ENCODE results near the gene BASP1.

The BASP1 gene

GRCh38 chr5:17213938-17214337 is 3.5 kb upstream of the BASP1 start:
- Histone ChIP-seq H3K9me3 (ENCODE audit: control insufficient read depth, insufficient read depth, low read depth, low read length) (no peaks in the 10 kb centered on the region), H3K36me3 (ENCODE audit: control insufficient read depth in 2 of 2, insufficient read depth in 1 of 2, low read length in 2 of 2) (no peaks in the 10 kb centered on the region), H3K27ac (ENCODE audit: extremely low read depth, low read depth, low read length) (no peak overlapping the region), H3K4me1 (ENCODE audit: control insufficient read depth, insufficient read depth, low read length) (peaks cover 4% of the 10 kb centered on the region; the same call in 1 of the 2 replicates), H3K4me3 (ENCODE audit: low read depth, low read length) (no peak overlapping the region)
- POLR2A ChIA-PET, result no interaction called here
- CTCF ChIA-PET, result interaction anchor here (1.0 to 3.1 kb wide), 5 partner anchors 11 to 1101 kb away, joined by 3 to 22 read pairs (median 5); no protein-coding TSS in a partner anchor
- TF ChIP-seq PBX3 (CRISPR knock-in tag; IDR thresholded peaks at IDR 0.05), result no peak
- TF ChIP-seq, protein P1, sequence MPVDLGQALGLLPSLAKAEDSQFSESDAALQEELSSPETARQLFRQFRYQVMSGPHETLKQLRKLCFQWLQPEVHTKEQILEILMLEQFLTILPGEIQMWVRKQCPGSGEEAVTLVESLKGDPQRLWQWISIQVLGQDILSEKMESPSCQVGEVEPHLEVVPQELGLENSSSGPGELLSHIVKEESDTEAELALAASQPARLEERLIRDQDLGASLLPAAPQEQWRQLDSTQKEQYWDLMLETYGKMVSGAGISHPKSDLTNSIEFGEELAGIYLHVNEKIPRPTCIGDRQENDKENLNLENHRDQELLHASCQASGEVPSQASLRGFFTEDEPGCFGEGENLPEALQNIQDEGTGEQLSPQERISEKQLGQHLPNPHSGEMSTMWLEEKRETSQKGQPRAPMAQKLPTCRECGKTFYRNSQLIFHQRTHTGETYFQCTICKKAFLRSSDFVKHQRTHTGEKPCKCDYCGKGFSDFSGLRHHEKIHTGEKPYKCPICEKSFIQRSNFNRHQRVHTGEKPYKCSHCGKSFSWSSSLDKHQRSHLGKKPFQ (tag by site-specific recombination; IDR thresholded peaks at IDR 0.05), result no peak
- TF ChIP-seq ZNF350 (tag by site-specific recombination; IDR thresholded peaks at IDR 0.05), result no peak
- TF ChIP-seq ZNF792 (tag by site-specific recombination; IDR thresholded peaks at IDR 0.05), result no peak
- TF ChIP-seq ZBTB49 (tag by site-specific recombination; IDR thresholded peaks at IDR 0.05; ENCODE audit: low read depth), result no peak
- TF ChIP-seq ZNF747 (tag by site-specific recombination; IDR thresholded peaks at IDR 0.05), result no peak
- TF ChIP-seq, protein P2, sequence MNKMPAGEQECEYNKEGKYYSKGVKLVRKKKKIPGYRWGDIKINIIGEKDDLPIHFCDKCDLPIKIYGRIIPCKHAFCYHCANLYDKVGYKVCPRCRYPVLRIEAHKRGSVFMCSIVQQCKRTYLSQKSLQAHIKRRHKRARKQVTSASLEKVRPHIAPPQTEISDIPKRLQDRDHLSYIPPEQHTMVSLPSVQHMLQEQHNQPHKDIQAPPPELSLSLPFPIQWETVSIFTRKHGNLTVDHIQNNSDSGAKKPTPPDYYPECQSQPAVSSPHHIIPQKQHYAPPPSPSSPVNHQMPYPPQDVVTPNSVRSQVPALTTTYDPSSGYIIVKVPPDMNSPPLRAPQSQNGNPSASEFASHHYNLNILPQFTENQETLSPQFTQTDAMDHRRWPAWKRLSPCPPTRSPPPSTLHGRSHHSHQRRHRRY (tag by site-specific recombination; IDR thresholded peaks at IDR 0.05), result no peak
- no peak for TF ChIP-seq ZSCAN30 (tag by site-specific recombination; IDR thresholded peaks at IDR 0.05)
- TF ChIP-seq ZNF19 (tag by site-specific recombination; IDR thresholded peaks at IDR 0.05; ENCODE audit: low read depth), result no peak
- TF ChIP-seq ZBTB17 (tag by site-specific recombination; IDR thresholded peaks at IDR 0.05), result no peak
- TF ChIP-seq REPIN1 (tag by site-specific recombination; IDR thresholded peaks at IDR 0.05; ENCODE audit: low read depth), result no peak

- TF ChIP-seq ZNF423 (tag by site-specific recombination; IDR thresholded peaks at IDR 0.05), result no peak
- no peak for TF ChIP-seq SALL2 (tag by site-specific recombination; IDR thresholded peaks at IDR 0.05; ENCODE audit: borderline replicate concordance)
- TF ChIP-seq ZNF660 (tag by site-specific recombination; IDR thresholded peaks at IDR 0.05), result no peak
- TF ChIP-seq, protein P3, sequence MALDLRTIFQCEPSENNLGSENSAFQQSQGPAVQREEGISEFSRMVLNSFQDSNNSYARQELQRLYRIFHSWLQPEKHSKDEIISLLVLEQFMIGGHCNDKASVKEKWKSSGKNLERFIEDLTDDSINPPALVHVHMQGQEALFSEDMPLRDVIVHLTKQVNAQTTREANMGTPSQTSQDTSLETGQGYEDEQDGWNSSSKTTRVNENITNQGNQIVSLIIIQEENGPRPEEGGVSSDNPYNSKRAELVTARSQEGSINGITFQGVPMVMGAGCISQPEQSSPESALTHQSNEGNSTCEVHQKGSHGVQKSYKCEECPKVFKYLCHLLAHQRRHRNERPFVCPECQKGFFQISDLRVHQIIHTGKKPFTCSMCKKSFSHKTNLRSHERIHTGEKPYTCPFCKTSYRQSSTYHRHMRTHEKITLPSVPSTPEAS (tag by site-specific recombination; IDR thresholded peaks at IDR 0.05), result no peak
- TF ChIP-seq ZNF211 (tag by site-specific recombination; IDR thresholded peaks at IDR 0.05; ENCODE audit: low read depth), result no peak
- no peak for TF ChIP-seq ZNF146 (tag by site-specific recombination; IDR thresholded peaks at IDR 0.05)
- no peak for TF ChIP-seq ZNF639 (tag by site-specific recombination; IDR thresholded peaks at IDR 0.05)
- no peak for TF ChIP-seq ZSCAN18 (tag by site-specific recombination; IDR thresholded peaks at IDR 0.05)
- TF ChIP-seq, protein P2 (tag by site-specific recombination; IDR thresholded peaks at IDR 0.05), result no peak
- no peak for TF ChIP-seq ZNF596 (tag by site-specific recombination; IDR thresholded peaks at IDR 0.05)
- no peak for TF ChIP-seq ZNF302 (tag by site-specific recombination; IDR thresholded peaks at IDR 0.05; ENCODE audit: low read depth)
- TF ChIP-seq ZNF843 (tag by site-specific recombination; IDR thresholded peaks at IDR 0.05), result no peak
- no peak for TF ChIP-seq ZNF37A (tag by site-specific recombination; IDR thresholded peaks at IDR 0.05)
- CTCF ChIA-PET, result interaction anchor here (0.5 to 3.1 kb wide), 21 partner anchors 10 to 1100 kb away, joined by 3 to 80 read pairs (median 4); no protein-coding TSS in a partner anchor
- Histone ChIP-seq H3K27ac (ENCODE audit: extremely low read depth, low read depth, low read length) (no peak overlapping the region), H3K36me3 (ENCODE audit: control insufficient read depth in 2 of 2, insufficient read depth in 1 of 2, low read length in 2 of 2) (peaks cover 4 to 8% of the 10 kb centered on the region in 2 experiments; a peak in 2 of 3 replicates), H3K4me1 (ENCODE audit: control insufficient read depth, insufficient read depth, low read length) (peaks cover 7% of the 10 kb centered on the region), H3K9me3 (ENCODE audit: control insufficient read depth, insufficient read depth, low read depth, low read length) (no peaks in the 10 kb centered on the region), H3K4me3 (ENCODE audit: low read depth, low read length) (no peak overlapping the region)
- POLR2A ChIA-PET, result no interaction called here
Measured at GRCh38 chr5:17214893-17215292, 2.5 kb upstream of the BASP1 start.

All from HEK293 (cell line).